IPS-18a (cell line): ENCODE data around the gene TOR3A.

Experiments
- H3K27ac ChIP-seq: one replicate; pipeline ENCODE4 v1.5.1; 2013; ENCODE audit warnings: low read length
- H3K27me3 ChIP-seq: one replicate; pipeline ENCODE4 v1.6.1; 2013; ENCODE audit warnings: mild to moderate bottlenecking, low read length; ENCODE audit not compliant: control insufficient read depth, insufficient read depth
- H3K36me3 ChIP-seq: one replicate; pipeline ENCODE4 v1.6.1; 2013; ENCODE audit warnings: low read depth, low read length; ENCODE audit not compliant: control insufficient read depth
- H3K4me1 ChIP-seq: one replicate; pipeline ENCODE4 v1.6.1; 2013; ENCODE audit warnings: low read depth, low read length; ENCODE audit not compliant: control insufficient read depth
- H3K4me3 ChIP-seq: one replicate; pipeline ENCODE4 v1.5.1; 2013; ENCODE audit warnings: low read length
- H3K9ac ChIP-seq: one replicate; pipeline ENCODE4 v1.6.1; 2013; ENCODE audit warnings: mild to moderate bottlenecking, low read length, moderate library complexity
- H3K9me3 ChIP-seq: one replicate; pipeline ENCODE4 v1.6.1; 2013; ENCODE audit warnings: low read depth, low read length; ENCODE audit not compliant: control insufficient read depth

Gene TOR3A

DNA sequence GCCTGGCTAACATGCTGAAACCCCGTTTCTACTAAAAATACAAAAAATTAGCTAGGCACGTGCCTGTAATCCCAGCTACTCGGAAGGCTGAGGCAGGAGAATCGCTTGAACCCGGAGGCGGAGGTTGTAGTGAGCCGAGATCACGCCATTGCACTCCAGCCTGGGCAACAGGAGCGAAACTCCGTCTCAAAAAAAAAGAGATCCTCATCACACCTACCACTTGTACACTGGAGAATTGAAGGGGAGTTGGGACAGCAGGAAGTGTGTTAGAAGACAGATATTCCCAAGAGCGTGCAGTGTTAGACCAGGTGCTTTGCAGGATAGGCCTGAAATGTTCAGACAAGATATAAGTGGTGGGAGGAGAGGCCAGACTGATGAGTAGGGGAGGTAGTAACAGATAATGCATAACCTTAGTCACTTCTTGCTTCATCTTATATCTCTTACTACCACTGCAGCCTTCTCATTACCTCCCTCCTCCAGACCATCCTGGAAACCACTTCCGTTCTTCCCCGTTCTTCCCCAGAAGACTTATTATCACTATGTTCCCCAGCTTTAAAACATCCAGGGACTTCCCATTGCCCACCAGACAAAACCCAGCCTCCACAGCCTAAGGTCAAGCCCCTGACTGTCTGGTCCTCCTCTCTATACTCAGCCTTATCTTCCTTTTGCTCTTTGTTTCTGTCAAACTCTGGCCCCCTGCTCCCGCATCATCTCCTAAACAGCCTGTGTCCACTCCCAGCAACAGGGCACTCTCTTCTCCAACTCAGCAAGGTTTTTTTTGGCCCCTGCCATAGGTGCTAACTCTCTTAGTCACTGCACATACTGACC, 34.8 kb upstream of the TOR3A start:
- H3K4me3 ChIP-seq = no peak overlapping the region
- H3K27me3 ChIP-seq = no peaks in the 10 kb centered on the region
- H3K36me3 ChIP-seq = peaks cover 3% of the 10 kb centered on the region
- H3K27ac ChIP-seq = no peak overlapping the region
- H3K9me3 ChIP-seq = no peaks in the 10 kb centered on the region
- no peaks in the 10 kb centered on the region for H3K4me1 ChIP-seq
- H3K9ac ChIP-seq = no peak overlapping the region

DNA sequence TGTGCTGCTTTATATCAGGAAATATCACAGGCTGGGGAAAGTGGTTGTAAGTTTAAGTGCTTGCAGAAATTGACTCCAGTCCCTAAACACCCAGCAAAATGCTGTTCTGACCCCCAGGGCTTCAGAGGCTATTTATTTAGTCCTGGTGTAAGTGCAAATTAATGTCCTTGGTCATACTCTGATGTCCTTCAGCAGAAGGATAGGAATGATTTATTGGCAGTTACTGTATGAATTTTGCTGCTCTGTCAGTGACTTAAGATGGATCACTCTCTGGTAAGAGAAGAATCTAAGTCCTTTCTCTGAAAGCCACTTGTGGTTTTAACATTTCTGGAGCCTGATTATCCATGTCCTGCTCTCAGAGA, 34.3 kb upstream of the TOR3A start:
- Histone ChIP-seq H3K36me3 (peaks cover 3% of the 10 kb centered on the region), H3K27me3 (no peaks in the 10 kb centered on the region), H3K9me3 (no peaks in the 10 kb centered on the region), H3K4me1 (no peaks in the 10 kb centered on the region), H3K9ac (no peak overlapping the region), H3K27ac (no peak overlapping the region), H3K4me3 (no peak overlapping the region)

DNA sequence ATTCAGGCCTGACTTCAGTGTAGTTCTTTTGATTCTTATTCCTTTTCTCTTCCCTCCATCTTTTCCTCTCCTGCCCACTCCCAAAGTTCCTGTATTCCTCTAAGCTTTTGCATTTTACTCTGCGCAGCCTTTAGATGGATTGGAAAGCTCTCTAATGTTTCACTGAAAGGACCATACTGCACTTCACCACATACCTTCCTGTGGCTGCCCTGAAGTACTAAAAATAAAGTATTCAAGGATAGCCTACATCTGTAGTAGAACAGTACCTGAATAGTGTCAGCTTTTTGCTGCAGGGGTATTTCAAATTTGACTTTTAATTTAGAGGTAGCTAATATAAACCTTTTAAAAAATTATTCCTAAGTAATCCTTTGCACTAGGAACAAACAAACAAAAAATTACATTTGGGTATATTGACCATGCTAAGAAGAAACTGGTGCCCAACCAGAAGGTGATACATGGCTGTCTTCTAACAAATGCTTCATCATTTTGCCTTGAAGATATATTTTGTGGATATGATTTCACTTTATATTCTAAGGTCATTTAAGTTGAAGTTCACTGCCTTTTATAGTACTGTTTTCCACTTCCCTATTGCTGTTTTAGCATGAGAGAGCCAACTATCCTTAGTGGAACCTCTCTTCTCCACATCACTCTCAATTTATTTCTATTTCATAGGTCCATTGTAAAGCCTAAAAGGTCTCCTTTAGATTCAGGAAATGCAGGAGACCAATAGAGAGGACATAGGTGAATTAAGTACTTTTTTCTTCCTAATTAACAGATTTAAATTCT, 33.3 kb upstream of the TOR3A start:
- H3K9me3 ChIP-seq = no peaks in the 10 kb centered on the region

DNA sequence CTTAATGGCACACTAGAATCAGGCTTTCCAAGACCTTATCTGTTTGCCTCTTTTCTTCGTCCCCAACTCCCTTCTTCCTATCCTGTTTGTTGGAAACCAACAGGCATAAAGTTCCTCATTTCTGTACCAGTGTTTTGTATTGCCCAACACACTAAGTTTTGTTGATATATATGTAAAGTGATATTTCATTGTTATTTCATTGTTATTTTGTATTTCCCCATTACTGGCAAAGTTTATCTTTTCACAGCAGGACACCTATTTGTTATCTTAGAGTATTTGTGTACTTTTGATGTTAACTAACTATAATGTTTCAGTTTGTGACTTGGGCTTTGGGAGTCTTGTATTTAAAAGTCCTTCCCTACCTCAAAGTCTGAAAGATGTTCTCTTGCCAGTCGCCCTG, 29.1 kb upstream of the TOR3A start:
- no peaks in the 10 kb centered on the region for H3K4me1 ChIP-seq
- H3K9ac ChIP-seq = no peak overlapping the region
- H3K27me3 ChIP-seq = no peaks in the 10 kb centered on the region
- peaks cover 10% of the 10 kb centered on the region for H3K36me3 ChIP-seq
- no peaks in the 10 kb centered on the region for H3K9me3 ChIP-seq
- no peak overlapping the region for H3K4me3 ChIP-seq
- no peak overlapping the region for H3K27ac ChIP-seq

More for the DNA sequence above, 33.3 kb upstream of the TOR3A start:
- H3K4me3 ChIP-seq = no peak overlapping the region
- no peaks in the 10 kb centered on the region for H3K27me3 ChIP-seq
- H3K4me1 ChIP-seq = no peaks in the 10 kb centered on the region
- peaks cover 3% of the 10 kb centered on the region for H3K36me3 ChIP-seq
- no peak overlapping the region for H3K9ac ChIP-seq
- H3K27ac ChIP-seq = no peak overlapping the region

DNA sequence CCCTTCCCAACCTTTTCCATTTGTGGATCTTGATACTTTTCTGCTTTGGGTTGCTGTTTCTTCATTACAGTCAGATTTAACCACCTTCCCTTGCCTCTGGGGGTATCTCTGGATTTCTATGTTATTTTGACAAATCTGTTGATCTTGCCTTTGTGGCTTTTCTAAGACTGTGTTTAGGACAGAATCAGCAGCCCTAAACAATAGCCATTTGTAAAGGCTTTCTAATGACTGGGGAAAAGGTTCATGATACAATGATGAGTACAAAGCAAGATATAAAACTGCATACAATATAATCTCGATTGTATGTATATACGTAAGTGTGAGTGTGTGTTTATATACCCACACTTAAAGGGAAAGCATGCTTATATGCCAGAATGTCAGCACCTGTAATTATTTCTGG, 28.4 kb upstream of the TOR3A start:
- Histone ChIP-seq H3K4me3 (no peak overlapping the region), H3K36me3 (peaks cover 10% of the 10 kb centered on the region), H3K27ac (no peak overlapping the region), H3K27me3 (no peaks in the 10 kb centered on the region), H3K4me1 (peaks cover 5% of the 10 kb centered on the region), H3K9ac (no peak overlapping the region), H3K9me3 (no peaks in the 10 kb centered on the region)

DNA sequence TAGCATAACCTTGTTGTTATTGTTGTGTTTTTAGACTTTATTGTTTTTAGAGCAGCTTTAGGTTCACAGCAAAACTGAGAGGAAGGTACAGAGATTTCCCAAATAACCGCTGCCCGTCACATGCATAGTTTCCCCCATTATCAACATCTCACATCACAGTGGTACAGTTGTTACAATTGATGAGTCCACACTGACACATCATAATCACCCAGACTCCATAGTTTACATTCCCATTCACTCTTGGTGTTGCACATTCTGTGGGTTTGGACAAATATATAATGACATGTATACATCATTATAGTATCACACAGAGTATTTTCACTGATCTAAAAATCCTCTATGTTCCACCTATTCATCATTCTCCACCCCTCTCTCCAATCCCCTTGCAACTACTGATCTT, 25.9 kb upstream of the TOR3A start:
- Histone ChIP-seq H3K9me3 (no peaks in the 10 kb centered on the region), H3K9ac (no peak overlapping the region), H3K4me1 (peaks cover 11% of the 10 kb centered on the region), H3K36me3 (peaks cover 7% of the 10 kb centered on the region), H3K27ac (no peak overlapping the region), H3K27me3 (no peaks in the 10 kb centered on the region), H3K4me3 (no peak overlapping the region)

DNA sequence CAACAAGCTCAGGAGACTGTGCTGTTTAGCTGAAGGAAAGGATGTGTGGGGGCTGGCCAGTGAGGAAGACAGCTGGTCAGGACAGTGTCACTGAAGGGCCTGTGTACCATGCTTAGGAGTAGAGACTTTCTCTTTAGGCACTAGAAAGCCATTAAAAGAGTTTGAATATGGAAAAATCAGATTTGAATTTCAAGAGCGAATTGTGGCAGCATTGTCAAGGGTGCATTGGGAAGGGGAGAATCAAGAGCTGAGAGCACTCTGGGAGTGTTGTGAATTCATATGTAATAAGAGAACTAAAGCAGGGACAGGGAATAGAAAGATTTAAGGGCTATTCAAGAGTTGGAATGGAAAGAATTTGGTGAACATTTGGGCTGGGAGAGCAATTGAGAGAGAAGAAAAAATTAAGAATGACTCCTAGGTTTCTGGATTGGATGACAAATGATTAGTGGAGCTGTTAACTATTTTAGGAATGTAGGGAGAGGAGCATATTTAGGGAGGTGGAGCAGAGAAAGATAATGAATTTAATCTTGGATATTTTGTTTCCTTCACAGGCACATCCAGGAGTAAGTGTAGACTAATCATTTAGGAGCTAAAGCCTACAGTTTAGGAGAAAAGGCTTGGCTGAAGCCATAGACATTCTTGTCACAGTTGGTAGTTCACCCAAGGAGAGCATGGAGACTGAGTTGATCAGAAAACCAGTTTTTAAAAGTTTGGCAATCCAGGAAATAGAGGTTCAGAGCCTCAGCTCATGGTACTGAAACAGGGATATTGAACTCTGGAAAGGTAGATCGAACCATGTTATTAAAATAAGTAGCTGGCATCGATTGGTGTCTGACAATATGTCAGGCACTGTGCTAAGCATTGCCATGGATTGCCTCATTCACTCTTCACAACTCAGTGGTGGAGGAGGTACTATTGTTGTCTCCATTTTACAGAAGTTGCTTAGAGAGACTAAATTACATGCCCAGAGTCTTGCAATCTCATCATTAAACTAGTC, 23.1 kb upstream of the TOR3A start:
- H3K27ac ChIP-seq = no peak overlapping the region
- H3K27me3 ChIP-seq = no peaks in the 10 kb centered on the region
- no peak overlapping the region for H3K4me3 ChIP-seq
- peaks cover 11% of the 10 kb centered on the region for H3K4me1 ChIP-seq
- peaks cover 9% of the 10 kb centered on the region for H3K36me3 ChIP-seq
- H3K9me3 ChIP-seq = no peaks in the 10 kb centered on the region
- H3K9ac ChIP-seq = no peak overlapping the region

DNA sequence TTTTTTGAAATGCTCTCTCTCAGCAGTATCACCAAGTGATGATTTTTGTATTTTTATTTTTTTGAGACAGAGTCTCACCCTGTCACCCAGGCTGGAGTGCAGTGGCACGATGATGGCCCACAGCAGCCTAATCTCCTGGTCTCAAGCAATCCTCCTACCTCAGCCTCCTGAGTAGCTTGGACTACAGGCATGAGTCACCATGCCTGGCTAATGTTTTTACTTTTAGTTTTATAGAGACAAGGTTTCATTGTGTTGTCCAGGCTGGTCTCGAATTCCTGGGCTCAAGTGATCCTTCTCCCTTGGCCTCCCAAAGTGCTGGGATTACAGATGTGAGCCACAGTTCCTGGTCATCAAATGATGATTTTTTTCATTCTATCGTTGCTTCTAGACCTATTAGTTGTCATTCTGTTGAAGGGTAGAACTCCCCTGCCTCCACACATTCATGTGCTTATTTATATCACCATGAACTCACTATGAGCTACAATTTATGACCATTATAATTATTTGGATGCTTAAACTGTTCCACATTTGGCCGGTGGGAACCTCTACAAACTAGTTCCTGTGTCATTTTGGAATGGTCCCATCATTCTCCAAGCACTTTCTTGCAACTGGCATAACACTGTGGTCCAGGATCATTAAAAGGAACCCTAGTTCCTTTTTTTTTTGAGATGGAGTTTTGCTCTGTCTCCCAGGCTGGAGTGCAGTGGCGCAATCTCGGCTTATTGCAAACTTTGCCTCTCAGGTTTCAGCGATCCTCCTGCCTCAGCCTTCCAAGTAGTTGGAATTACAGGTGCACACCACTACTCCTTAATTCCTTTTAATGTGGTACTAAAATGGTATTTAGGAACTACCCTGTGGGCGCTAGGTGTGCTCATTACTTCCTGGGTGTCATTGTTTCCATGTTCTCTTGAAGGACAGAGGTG, 20.2 kb upstream of the TOR3A start:
- Histone ChIP-seq H3K36me3 (peaks cover 12% of the 10 kb centered on the region), H3K27ac (no peak overlapping the region), H3K4me1 (peaks cover 11% of the 10 kb centered on the region), H3K27me3 (no peaks in the 10 kb centered on the region), H3K4me3 (no peak overlapping the region), H3K9ac (no peak overlapping the region), H3K9me3 (no peaks in the 10 kb centered on the region)

DNA sequence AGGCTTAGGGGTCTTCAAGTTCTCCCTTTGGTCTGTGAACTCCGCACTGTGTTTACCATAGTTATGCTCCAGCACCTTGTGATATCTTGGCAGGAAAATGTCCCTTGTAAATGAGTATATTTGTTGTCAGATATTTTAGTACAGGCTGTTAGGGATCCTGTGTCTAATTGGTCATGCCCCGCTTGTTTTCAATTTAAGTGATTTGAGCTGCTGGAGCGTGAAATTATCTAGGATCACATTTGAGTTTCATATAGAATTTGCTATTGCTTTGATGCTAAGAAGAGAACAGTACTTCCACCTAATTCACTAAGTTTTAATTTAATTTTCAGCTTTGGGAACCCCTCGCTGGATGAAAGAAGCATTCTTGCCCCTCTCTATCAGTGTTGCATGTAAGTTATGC, 15.4 kb upstream of the TOR3A start:
- no peaks in the 10 kb centered on the region for H3K27me3 ChIP-seq
- no peak overlapping the region for H3K4me3 ChIP-seq
- H3K9ac ChIP-seq = no peak overlapping the region
- H3K27ac ChIP-seq = no peak overlapping the region
- peaks cover 17% of the 10 kb centered on the region for H3K36me3 ChIP-seq
- no peaks in the 10 kb centered on the region for H3K9me3 ChIP-seq
- no peaks in the 10 kb centered on the region for H3K4me1 ChIP-seq

DNA sequence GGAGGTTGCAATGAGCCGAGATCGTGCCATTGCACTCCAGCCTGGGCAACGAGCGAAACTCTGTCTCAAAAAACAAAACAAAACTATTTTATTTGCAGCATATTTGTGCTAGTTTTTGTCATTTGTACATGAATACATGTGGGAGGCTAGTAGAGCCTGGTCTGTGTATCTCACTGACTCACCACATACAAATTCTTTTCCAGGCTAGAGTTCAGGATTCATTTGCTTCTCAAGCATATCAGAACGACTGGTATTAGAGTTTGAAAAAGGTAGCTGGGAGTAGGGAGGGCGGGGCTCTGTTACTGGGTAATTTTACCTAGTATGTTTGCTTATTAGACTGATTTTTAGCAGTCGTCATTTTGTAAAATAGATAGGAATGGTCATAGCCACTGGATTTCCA, 4.5 kb upstream of the TOR3A start:
- Histone ChIP-seq H3K27me3 (no peaks in the 10 kb centered on the region), H3K4me1 (peaks cover 6% of the 10 kb centered on the region), H3K4me3 (no peak overlapping the region), H3K36me3 (peaks cover 3% of the 10 kb centered on the region), H3K9ac (no peak overlapping the region), H3K27ac (no peak overlapping the region), H3K9me3 (no peaks in the 10 kb centered on the region)
